Endothelial cell of umbilical vein (primary cell): ENCODE results near the gene UNC13D.

Experiments used
- CTCF ChIP-seq, 2 donors: IDR thresholded peaks; 1 replicate in 1 of 2; 2 replicates in 1 of 2; pipeline ENCODE4 v1.5.1; 2011; ENCODE audit warnings: low read length in 2 of 2, mild to moderate bottlenecking in 2 of 2, moderate library complexity in 2 of 2, control low read depth in 1 of 2, inconsistent platforms in 1 of 2, low read depth in 1 of 2; ENCODE audit not compliant: insufficient read depth in 1 of 2; ENCODE audit errors: extremely low read depth in 1 of 2
- EZH2 ChIP-seq: IDR thresholded peaks from 2 replicates; pipeline ENCODE4 v1.6.1; 2012; ENCODE audit warnings: borderline replicate concordance, low read depth, mild to moderate bottlenecking, moderate library complexity, low read length, inconsistent platforms; ENCODE audit not compliant: severe bottlenecking
- FOS ChIP-seq: IDR thresholded peaks from 2 replicates; pipeline ENCODE4 v1.6.1; 2011; ENCODE audit warnings: mild to moderate bottlenecking, low read length, moderate library complexity, borderline replicate concordance; ENCODE audit not compliant: insufficient read depth
- GATA2 ChIP-seq: IDR thresholded peaks from 2 replicates; pipeline ENCODE4 v1.7.0; 2011; ENCODE audit warnings: low read depth, mild to moderate bottlenecking, moderate library complexity, mixed read lengths, low read length; ENCODE audit not compliant: insufficient read length, insufficient read depth
- MAX ChIP-seq: IDR thresholded peaks from 2 replicates; pipeline ENCODE4 v1.6.1; 2011; ENCODE audit not compliant: insufficient read depth, insufficient read length
- MYC ChIP-seq: IDR thresholded peaks from one replicate; pipeline ENCODE4 v1.6.1; 2011; ENCODE audit warnings: mild to moderate bottlenecking, low read depth, low read length
- POLR2A ChIP-seq: IDR thresholded peaks from 2 replicates; pipeline ENCODE4 v1.6.1; 2012; ENCODE audit warnings: low read depth, mild to moderate bottlenecking, control low read depth, low read length
- POLR2AphosphoS5 ChIP-seq: IDR thresholded peaks from 2 replicates; pipeline ENCODE4 v1.6.1; 2012; ENCODE audit warnings: low read depth, mild to moderate bottlenecking, control low read depth, low read length, moderate library complexity; ENCODE audit not compliant: insufficient read depth

- TF ChIP-seq MAX (no peak), CTCF (IDR thresholded peaks at IDR 0.05; ENCODE audit: extremely low read depth in 1 of 2, insufficient read depth in 1 of 2, low read depth in 1 of 2, low read length in 2 of 2) (no peak), GATA2 (no peak), FOS (no peak), EZH2 (no peak), POLR2AphosphoS5 (no peak), POLR2A (no peak), MYC (no peak)
These were observed 36.3 kb downstream of the UNC13D start for GRCh38 chr17:75807861-75808260.
